ENCODE data around the gene S100P.
"Not testable (repeated sequence)": the region's sequence is repeated elsewhere in the genome, so short reads cannot be mapped to it uniquely, and the experiment has no call there.

S100P gene

GRCh38 chr4:6693231-6694176 lies at the start of gene S100P:
Gene S100P (plus strand): TSS chr4:6693878. CDS start chr4:6693933, 55 bp downstream.
- no peak for DNase-seq

- DNase-seq: no peak
These were observed 48.7 kb upstream of the S100P start for GRCh38 chr4:6644792-6645530.

GRCh38 chr4:6647169-6647568 lies 46.5 kb upstream of the S100P start:
- DNase-seq: no peak

- no peak for DNase-seq
These were observed 46.0 kb upstream of the S100P start for GRCh38 chr4:6647582-6648230.

- no peak for DNase-seq
These were observed 44.5 kb upstream of the S100P start for GRCh38 chr4:6649216-6649615.

GRCh38 chr4:6654211-6654610 lies 39.5 kb upstream of the S100P start:
- DNase-seq: not testable (repeated sequence)

GRCh38 chr4:6655291-6655690 lies 38.4 kb upstream of the S100P start:
- not testable (repeated sequence) for DNase-seq

- DNase-seq: no peak
These were observed 37.8 kb upstream of the S100P start for GRCh38 chr4:6655924-6656323.

- no peak for DNase-seq
These were observed 36.2 kb upstream of the S100P start for GRCh38 chr4:6657242-6658208.

DNA sequence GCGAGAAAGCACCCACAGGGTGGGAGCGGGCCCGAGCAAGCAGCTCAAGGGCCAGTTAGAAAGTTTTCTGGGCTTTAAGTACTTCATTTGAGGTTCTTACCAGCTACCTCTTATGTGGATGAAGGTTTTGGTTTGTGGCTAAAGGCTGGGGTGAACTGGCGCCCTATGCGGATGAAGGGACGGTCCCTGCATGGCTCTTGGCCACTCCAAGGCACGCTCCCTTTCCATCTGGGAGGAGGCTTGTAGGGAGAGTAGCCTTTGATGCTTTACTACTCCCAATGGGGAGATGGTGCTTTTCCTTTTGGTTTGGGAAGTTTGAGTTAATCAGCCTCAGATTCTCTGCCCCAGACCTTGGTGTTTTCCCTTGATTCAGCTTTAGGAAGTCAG lies 35.5 kb upstream of the S100P start:
- DNase-seq: no peak

DNA sequence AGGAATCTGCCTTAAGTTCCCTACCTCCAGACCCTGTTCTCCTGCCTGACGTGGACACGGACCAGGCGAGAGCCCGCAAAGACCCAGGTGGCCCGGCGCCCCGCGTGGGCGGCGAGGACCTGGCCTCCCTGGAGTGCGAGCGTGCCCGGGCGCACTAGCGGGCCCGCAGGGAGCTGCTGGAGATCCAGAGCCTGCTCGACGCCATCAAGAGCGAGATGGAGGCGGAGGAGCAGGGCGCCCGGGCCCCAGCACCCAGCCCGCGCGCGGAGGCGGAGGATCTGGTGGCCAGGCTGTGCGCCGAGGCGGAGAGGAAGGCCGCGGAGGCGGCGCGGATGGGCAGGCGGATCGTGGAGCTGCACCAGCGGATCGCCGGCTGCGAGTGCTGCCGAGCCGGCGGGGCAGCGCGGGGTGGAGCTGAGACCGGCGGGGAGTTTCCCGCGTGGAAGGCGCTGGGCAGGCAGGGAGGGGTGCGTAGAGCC lies 35.0 kb upstream of the S100P start:
- DNase-seq: no peak

GRCh38 chr4:6659897-6660296 lies 33.8 kb upstream of the S100P start:
- DNase-seq: no peak

- DNase-seq: no peak
These were observed 33.2 kb upstream of the S100P start for GRCh38 chr4:6660430-6660829.

GRCh38 chr4:6662591-6662990 lies 31.1 kb upstream of the S100P start:
- DNase-seq: no peak

DNA sequence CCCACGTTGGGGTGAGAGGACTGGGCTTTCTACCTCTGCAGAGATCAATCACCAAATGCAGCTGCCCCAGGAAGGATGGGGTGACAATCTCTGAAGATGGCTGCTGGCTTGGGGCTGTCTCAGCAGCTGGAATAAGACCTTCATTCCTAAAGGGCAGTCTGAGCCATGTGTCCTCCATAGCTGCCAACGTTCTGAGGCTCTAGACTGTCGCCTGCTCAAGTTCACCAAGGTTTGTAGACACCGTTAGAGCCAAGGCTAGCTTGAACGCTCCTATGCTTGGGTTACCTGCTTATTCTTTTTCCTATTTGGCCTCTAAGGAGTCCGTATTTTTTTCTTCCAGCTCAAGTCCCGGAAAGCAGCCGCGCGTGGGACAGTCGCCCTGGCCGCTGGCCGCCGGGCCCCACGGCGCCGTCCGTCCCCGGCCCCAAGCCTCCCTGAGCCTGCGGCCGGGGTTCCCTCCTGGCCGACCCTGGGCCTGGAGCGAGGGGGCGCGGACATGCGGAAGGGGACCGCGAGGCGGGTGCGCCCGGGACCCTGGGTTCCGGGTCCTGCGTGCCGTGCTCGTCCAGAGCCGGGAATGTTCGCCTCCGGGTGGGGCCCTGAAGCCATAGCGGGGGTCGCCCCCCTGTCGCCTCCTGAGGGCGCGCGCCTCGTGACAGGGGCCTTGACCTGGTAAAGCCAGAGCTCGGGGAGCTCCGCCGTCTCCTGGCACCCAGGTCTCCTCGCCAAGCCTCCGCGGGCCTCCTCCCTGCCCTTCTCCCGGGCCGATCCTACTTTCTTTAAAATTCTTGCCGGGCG lies 29.9 kb upstream of the S100P start:
- no peak for DNase-seq

DNA sequence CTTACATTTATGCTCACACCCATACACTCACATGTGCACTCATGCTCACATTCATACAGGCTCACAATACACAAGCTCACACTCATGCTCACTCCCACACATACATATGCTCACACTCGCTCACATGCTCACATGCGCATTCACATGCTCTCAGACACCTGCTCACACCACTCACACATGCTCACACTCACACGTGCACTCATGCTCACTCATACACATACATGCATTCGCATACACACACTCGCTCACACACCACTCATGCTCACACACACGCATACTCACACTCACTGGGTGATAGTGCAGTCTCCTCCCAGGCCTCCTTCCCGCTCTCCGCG lies 28.4 kb upstream of the S100P start:
- DNase-seq: no peak

DNA sequence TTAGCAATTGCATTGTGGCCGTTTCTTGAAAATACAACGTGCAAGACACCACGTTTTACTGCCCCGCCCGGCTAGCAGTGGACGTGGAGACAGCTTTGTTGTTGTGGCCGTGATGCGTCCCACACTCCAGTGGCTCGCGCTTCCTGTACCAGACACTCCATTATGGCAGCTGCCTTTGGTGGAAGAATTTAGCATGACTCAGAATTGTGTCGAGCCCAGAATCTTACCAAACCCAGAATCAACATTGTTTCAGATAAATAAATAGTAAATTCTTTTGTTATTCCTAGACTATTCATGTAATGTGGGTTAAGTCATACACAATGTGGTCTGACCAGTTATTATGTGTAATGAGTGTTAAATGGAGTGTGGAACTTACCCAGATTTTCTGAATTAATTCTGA lies 25.3 kb upstream of the S100P start:
- DNase-seq: no peak

DNA sequence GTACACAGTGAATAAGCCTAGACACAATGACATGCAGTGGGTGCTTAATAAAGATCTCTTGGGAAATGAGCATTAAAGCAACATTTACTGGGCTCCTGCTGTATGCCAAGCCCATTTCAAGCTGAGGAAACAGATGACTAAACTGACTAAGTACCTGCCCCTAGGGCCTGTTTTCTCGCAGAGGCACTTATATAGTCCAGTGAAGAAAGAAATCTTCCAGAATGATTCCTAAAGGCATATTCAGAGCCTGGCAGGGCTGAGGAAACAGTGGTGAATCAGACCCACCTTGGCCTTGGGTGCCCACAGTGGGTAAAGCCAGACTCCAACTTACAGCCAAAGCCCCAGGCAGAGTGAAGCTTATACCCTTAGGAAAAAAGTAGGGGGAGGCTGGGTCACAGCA lies 22.0 kb upstream of the S100P start:
- DNase-seq: no peak

DNA sequence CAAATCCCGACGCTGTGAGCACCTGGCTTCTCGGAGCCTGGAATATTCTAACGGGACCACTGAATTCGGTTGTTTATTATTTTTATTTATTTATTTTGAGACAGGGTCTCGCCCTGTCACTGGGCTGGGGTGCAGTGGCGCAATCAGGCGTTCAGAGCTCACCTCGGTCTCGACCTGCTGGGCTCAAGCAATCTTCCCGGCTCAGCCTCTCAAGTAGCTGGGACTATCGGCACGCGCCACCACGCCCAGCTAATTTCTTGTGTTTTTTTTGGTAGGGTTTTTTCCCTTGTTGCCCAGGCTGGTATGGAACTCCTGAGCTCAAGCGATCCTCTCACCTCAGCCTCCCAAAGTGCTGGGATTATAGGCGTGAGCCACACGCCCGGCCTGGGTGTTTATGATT lies 21.5 kb upstream of the S100P start:
- no peak for DNase-seq

- not testable (repeated sequence) for DNase-seq
These were observed 21.0 kb upstream of the S100P start for GRCh38 chr4:6672541-6673190.

GRCh38 chr4:6673191-6673659 lies 20.5 kb upstream of the S100P start:
- DNase-seq: not testable (repeated sequence)

Data from NCI-H1048 (cell line).